ENCODE results near the gene PITPNC1. TPM values are rescaled to one million over a fixed set of nuclear protein-coding genes. Genes with fewer than 3 reads are reported as not detected.
"Not testable (repeated sequence)": the region's sequence is repeated elsewhere in the genome, so short reads cannot be mapped to it uniquely, and the experiment has no call there.

The PITPNC1 gene
- total RNA-seq, 1 donor from 2014 or later: 42.9 TPM

- intact Hi-C loops (cut with micrococcal nuclease): no loop called here
Measured at GRCh38 chr17:67392111-67392510, 15.0 kb downstream of the PITPNC1 start.

GRCh38 chr17:67393809-67394397 is 16.8 kb downstream of the PITPNC1 start:
- intact Hi-C loops (cut with micrococcal nuclease): no loop called here

- intact Hi-C loops (cut with micrococcal nuclease): loop anchor here (1.0 kb wide), 1 partner anchor 22 kb away; no protein-coding TSS in a partner anchor
Measured at GRCh38 chr17:67399676-67400075, 22.6 kb downstream of the PITPNC1 start.

DNA sequence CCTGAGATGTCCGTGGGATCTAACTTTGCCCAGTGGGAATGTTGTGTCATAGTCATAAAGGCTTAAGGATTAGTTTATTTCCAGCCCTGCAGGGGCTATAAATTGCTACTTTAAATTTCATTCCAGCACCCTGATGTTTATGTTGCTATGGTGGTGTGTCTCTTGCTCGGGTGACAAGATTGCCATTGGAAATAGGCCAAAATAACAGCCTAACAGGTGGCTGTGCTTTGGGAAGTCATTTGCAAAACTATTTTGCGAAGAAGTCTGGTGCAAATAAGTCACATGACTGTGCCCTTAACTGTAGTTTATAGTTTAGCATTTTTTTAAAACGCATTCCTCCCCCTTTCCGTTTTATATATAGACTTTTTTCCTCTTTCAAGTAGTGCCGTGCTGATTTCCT is 23.1 kb downstream of the PITPNC1 start:
- intact Hi-C loops (cut with micrococcal nuclease): no loop called here

DNA sequence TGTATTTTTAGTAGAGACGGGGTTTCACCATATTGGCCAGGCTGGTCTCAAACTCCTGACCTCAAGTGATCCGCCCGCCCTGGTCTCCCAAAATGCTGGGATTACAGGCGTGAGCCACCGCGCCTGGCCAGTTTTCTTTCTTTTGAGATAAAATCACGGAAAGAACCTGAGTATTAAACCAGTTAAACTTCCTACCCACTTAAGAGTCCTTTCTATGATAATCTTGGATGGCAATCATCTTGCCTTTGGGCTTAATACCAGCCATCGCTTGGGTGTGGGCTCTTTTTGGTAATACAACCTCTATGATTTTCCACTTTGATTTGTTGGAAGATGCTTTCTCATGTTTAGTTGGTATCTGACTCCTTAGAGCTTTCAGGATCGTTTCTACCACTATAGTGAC is 24.0 kb downstream of the PITPNC1 start:
- intact Hi-C loops (cut with micrococcal nuclease): no loop called here

DNA sequence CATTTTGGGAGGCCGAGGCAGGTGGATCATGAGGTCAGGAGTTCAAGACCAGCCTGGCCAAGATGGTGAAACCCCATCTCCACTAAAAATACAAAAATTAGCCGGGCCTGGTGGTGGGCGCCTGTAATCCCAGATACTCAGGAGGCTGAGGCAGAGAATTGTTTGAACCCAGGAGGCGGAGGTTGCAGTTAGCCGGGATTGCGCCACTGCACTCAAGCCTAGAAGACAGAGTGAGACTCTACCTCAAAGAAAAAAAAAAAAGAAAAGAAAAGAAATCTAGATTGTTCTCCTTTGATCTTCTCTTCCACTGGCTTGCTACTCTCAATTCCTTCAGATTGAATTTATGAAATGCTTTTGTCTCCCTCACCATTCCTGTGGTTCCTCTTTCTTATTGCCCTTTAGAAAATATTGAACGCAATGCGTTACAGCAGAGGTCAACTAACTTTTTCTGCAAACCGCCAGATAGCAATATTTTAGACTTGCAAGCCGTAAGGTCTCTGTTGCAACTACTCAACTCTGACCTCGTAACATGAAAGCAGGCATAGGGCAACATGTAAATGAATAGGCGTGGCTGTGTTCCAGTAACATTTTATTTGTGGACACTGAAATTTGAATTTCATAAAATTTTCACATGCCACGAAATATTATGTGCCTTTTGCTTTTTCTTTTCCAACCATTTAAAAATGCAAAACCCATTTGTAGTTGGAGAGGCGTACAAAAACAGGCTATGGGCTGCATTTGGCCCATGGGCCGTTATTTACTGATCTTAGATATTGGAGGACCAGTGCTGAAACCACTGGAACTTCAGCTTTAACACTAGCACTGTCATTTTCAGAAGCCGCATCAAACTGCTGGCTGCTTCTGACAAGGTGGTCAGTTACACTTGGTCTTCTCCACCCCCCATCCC is 24.8 kb downstream of the PITPNC1 start:
- intact Hi-C loops (cut with micrococcal nuclease): no loop called here

- intact Hi-C loops (cut with micrococcal nuclease): no loop called here
Measured at GRCh38 chr17:67403065-67403464, 26.0 kb downstream of the PITPNC1 start.

DNA sequence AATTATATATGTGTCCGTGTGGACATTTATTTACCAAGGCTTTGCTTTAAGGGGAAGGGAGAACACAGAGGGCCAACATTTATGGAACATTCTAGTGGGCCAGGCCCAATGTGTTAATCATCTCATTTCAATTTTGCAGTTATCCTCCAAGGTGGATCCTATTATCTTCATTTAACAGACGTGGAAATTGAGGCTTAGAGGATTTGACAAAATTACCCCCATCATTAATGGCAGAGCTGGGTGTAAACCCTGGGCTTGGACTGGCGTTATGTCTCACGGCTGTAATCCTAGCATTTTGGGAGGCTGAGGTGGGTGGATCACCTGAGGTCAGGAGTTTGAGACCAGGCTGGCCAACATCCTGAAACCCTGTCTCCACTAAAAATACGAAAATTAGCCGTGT is 26.4 kb downstream of the PITPNC1 start:
- intact Hi-C loops (cut with micrococcal nuclease): no loop called here

DNA sequence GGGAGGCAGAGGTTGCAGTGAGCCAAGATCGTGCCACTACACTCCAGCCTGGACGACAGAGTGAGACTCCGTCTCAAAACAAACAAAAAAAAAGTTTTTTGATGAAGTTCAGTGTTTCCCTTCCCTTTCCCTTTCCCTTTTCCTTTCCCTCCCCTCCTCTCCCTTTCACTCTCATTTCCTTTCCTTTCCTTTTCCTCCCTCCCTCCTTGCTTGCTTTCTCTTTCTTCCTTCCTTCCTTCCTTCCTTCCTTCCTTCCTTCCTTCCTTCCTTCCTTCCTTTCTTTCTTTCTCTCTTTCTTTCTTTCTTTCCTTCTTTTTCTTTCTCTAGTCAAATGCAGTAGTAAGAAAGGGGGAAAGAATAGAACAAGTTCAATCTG is 31.4 kb downstream of the PITPNC1 start:
- intact Hi-C loops (cut with micrococcal nuclease): not testable (repeated sequence)

GRCh38 chr17:67411397-67411796 is 34.3 kb downstream of the PITPNC1 start:
- intact Hi-C loops (cut with micrococcal nuclease): no loop called here

GRCh38 chr17:67412032-67412431 is 35.0 kb downstream of the PITPNC1 start:
- intact Hi-C loops (cut with micrococcal nuclease): no loop called here

GRCh38 chr17:67412941-67413340 is 35.9 kb downstream of the PITPNC1 start:
- intact Hi-C loops (cut with micrococcal nuclease): no loop called here

- intact Hi-C loops (cut with micrococcal nuclease): no loop called here
Measured at GRCh38 chr17:67413388-67413787, 36.3 kb downstream of the PITPNC1 start.

- intact Hi-C loops (cut with micrococcal nuclease): no loop called here
Measured at GRCh38 chr17:67414130-67414529, 37.0 kb downstream of the PITPNC1 start.

GRCh38 chr17:67414559-67414958 is 37.5 kb downstream of the PITPNC1 start:
- intact Hi-C loops (cut with micrococcal nuclease): no loop called here

DNA sequence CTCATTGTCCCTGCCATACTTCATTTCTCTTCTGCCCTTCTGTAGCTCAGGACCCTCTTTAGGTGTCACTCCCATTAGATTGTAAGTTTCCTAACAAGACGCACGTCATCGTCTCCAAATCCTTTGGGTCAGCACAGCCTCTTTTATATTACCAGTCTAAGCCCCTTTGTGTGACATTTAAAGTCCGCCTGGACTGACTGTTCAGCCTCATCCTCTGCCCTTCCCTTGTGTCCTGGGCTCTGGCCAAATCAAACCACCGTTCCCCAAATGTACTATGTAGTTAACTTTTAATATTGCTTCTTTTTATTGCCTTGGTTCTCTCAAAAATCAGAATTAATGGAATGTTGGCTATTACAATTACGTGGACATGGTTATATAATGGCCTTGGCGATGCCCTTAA is 38.2 kb downstream of the PITPNC1 start:
- intact Hi-C loops (cut with micrococcal nuclease): no loop called here

GRCh38 chr17:67417507-67417906 is 40.4 kb downstream of the PITPNC1 start:
- intact Hi-C loops (cut with micrococcal nuclease): no loop called here

DNA sequence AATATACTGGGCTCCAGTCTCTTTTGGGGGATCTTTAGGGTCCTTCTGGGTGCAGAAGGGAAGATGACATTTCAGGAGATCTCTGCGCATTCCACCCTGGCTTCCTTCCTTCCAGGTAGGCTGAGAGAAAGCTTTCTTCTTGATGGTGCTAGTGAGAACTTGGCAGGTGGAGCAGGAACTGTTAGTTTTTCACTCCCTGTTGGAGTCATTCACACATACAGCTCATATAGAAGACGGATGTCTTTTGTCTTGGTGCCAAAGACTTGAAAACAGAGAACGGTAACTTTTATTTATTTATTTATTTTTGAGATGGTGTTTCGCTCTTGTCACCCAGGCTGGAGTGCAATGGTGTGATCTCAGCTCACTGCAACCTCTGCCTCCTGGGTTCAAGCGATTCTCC is 43.9 kb downstream of the PITPNC1 start:
- intact Hi-C loops (cut with micrococcal nuclease): loop anchor here (1.0 kb wide), 2 partner anchors 22 to 42 kb away; no protein-coding TSS in a partner anchor

DNA sequence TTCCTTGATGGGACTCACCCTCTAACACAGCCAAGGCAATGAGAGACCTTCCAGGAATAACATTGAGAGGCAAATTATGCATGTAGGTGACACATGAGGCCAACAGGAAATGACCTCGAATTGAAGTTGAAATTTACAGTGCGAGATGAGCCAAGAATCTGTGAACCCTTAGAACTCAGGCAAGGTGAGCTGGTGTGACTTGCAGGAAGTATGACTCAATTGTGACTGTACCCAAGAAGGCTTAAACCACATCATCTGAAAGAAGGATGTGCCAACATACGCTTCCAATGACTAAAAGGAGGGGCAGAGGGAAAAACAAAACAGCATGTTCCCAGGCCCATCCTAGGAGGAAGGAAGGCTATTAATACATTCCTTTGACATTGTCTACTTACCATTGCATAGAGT is 44.8 kb downstream of the PITPNC1 start:
- intact Hi-C loops (cut with micrococcal nuclease): loop anchor here (1.0 kb wide), 7 partner anchors 9 to 53 kb away; no protein-coding TSS in a partner anchor

DNA sequence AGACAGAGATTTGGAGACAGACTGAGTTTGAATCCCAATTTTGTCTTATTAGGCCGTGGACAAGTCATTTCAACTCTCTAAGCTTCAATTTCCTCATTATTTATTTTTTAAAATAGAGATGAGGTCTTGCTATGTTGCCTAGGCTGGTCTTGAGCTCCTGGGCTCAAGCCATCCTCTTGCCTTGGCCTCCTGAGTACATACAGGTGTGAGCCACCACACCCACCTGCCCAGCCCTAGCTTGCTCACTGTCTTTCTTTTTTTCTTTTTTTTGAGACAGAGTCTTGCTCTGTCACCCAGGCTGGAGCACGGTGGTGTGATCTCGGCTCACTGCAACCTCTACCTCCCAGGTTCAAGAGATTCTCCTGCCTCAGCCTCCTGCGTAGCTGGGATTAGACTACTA is 45.2 kb downstream of the PITPNC1 start:
- intact Hi-C loops (cut with micrococcal nuclease): loop anchor here (1.0 kb wide), 5 partner anchors 9 to 53 kb away; no protein-coding TSS in a partner anchor

DNA sequence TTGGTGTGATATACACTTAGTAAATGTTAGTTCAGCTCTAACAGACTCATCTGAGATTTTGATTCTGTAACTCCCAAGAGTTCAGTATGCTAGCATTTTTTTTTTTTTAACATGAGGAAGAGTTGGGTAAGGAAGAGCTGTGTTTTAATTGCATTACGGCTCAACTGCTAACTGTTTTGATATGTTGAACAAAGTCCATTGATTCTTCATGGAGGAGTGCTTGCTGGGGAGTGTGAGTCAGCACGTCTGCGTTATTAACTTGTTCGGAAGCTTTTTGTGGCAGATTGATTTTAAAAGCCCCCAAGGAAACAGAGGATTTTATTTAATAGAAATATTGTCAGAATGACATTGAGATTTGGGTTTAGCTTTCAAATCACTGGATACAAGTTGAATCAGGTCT is 45.8 kb downstream of the PITPNC1 start:
- intact Hi-C loops (cut with micrococcal nuclease): loop anchor here (1.0 kb wide), 5 partner anchors 8 to 52 kb away; no protein-coding TSS in a partner anchor

GRCh38 chr17:67425571-67426160 is 48.6 kb downstream of the PITPNC1 start:
- intact Hi-C loops (cut with micrococcal nuclease): no loop called here
